ENCODE results near the gene SRM. TPM values are rescaled to one million over a fixed set of nuclear protein-coding genes. Genes with fewer than 3 reads are reported as not detected.
"Not testable (repeated sequence)": the region's sequence is repeated elsewhere in the genome, so short reads cannot be mapped to it uniquely, and the experiment has no call there.

Gene SRM
- total and polyA plus RNA-seq, 12 donors = 35.4 to 158 (median 51.5) TPM

- intact Hi-C loops (cut with DNase I) = loop anchor here in 2 of 10 donors (10.0 kb wide), 2 partner anchors 62 to 602 kb away; no protein-coding TSS in a partner anchor
- TF ChIP-seq, protein P1, sequence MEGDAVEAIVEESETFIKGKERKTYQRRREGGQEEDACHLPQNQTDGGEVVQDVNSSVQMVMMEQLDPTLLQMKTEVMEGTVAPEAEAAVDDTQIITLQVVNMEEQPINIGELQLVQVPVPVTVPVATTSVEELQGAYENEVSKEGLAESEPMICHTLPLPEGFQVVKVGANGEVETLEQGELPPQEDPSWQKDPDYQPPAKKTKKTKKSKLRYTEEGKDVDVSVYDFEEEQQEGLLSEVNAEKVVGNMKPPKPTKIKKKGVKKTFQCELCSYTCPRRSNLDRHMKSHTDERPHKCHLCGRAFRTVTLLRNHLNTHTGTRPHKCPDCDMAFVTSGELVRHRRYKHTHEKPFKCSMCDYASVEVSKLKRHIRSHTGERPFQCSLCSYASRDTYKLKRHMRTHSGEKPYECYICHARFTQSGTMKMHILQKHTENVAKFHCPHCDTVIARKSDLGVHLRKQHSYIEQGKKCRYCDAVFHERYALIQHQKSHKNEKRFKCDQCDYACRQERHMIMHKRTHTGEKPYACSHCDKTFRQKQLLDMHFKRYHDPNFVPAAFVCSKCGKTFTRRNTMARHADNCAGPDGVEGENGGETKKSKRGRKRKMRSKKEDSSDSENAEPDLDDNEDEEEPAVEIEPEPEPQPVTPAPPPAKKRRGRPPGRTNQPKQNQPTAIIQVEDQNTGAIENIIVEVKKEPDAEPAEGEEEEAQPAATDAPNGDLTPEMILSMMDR (IDR thresholded peaks at IDR 0.05) = no peak
- DNase-seq (no peak), ATAC-seq (no peak)
- H3K36me3 ChIP-seq = no peaks in the 10 kb centered on the region
- WGBS, 2 donors = 75% methylated on average over 19 of the region's 19 CpGs
- peaks cover 0 to 3% (median 0%) of the 10 kb centered on the region in 9 donors for H3K4me1 ChIP-seq
- H3K27me3 ChIP-seq = no peaks in the 10 kb centered on the region
- no peak overlapping the region for H3K27ac ChIP-seq
- H3K4me3 ChIP-seq = no peak overlapping the region
- no peaks in the 10 kb centered on the region for H3K9me3 ChIP-seq
Observed at GRCh38 chr1:11042995-11043874, 16.6 kb downstream of the SRM start.

DNA sequence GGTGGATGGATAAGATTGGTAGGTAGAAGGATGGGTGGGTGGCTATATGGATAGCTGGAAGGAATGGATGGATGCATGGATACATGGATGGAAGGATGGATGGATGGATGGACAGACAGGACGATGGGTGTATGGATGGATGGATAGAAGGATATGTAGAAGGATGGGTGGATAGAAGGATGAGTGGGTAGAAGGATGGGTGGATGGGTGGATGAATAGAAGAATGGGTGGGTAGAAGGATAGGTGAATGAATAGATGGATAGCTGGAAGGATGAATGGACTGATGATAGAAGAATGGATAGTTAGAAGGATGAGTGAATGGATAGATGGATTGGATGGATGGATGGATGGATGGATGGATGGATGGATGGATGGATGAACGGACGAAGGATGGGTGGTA is 17.8 kb downstream of the SRM start:
- H3K27me3 ChIP-seq = no peaks in the 10 kb centered on the region
- TF ChIP-seq, protein P1 (IDR thresholded peaks at IDR 0.05) = no peak
- H3K4me1 ChIP-seq = peaks cover 0 to 13% (median 3%) of the 10 kb centered on the region in 9 donors
- WGBS, 2 donors = 83 to 91% methylated on average over 3 of the region's 3 CpGs
- H3K4me3 ChIP-seq = no peak overlapping the region
- DNase-seq = no peak
- no peak overlapping the region for H3K27ac ChIP-seq
- intact Hi-C loops (cut with DNase I) = loop anchor here in 2 of 10 donors (10.0 kb wide), 2 partner anchors 63 to 603 kb away; no protein-coding TSS in a partner anchor
- H3K36me3 ChIP-seq = no peaks in the 10 kb centered on the region
- H3K9me3 ChIP-seq = no peaks in the 10 kb centered on the region
- ATAC-seq = no peak

- Histone ChIP-seq H3K4me3 (no peak overlapping the region), H3K9me3 (no peaks in the 10 kb centered on the region), H3K27ac (no peak overlapping the region), H3K27me3 (no peaks in the 10 kb centered on the region), H3K4me1 (peaks cover 0 to 13% (median 3%) of the 10 kb centered on the region in 9 donors), H3K36me3 (no peaks in the 10 kb centered on the region)
- intact Hi-C loops (cut with DNase I) = loop anchor here in 2 of 10 donors (10.0 kb wide), 2 partner anchors 64 to 604 kb away; no protein-coding TSS in a partner anchor
- TF ChIP-seq, protein P1 (IDR thresholded peaks at IDR 0.05) = no peak
- no peak for DNase-seq
- no peak for ATAC-seq
Observed at GRCh38 chr1:11041048-11041447, 18.8 kb downstream of the SRM start.

DNA sequence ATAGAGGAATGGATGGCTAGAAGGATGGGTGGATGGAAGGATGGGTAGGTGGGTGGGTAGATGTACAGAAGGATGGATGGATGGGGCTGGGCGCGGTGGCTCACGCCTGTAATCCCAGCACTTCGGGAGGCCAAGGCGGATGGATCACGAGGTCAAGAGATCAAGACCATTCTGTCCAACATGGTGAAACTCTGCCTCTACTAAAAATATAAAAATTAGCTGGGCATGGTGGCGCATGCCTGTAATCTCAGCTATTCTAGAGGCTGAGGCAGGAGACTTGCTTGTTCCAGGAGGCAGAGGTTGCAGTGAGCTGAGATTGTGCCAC is 19.8 kb downstream of the SRM start:
- 91 to 93% methylated on average over 7 of the region's 7 CpGs for WGBS, 2 donors
- not testable (repeated sequence) for DNase-seq, H3K27ac ChIP-seq, ATAC-seq, H3K36me3 ChIP-seq, H3K27me3 ChIP-seq, H3K9me3 ChIP-seq, H3K4me3 ChIP-seq
- H3K4me1 ChIP-seq = peaks cover 0 to 13% (median 3%) of the 10 kb centered on the region in 9 donors
- intact Hi-C loops (cut with DNase I) = loop anchor here in 2 of 10 donors (10.0 kb wide), 2 partner anchors 65 to 605 kb away; no protein-coding TSS in a partner anchor

All from heart right ventricle (tissue), 16 donors.